Muscle layer of duodenum (tissue), 2 donors: ENCODE results near the gene POU4F3.

Experiments
- H3K27ac ChIP-seq: one replicate; pipeline ENCODE4 v1.7.0; 2013; ENCODE audit warnings: mild to moderate bottlenecking, low read length
- H3K27me3 ChIP-seq: one replicate; pipeline ENCODE4 v1.7.0; 2013; ENCODE audit warnings: low read depth, mild to moderate bottlenecking, control low read depth, low read length
- H3K36me3 ChIP-seq, 2 donors: one replicate each; pipeline ENCODE4 v1.7.0; 2013; ENCODE audit warnings: low read length in 2 of 2, control low read depth in 1 of 2, mild to moderate bottlenecking in 1 of 2; ENCODE audit not compliant: insufficient read depth in 2 of 2, control insufficient read depth in 1 of 2
- H3K4me1 ChIP-seq, 2 donors: one replicate each; pipeline ENCODE4 v1.7.0; 2013; ENCODE audit warnings: low read length in 2 of 2, mild to moderate bottlenecking in 2 of 2, control low read depth in 1 of 2, moderate library complexity in 1 of 2; ENCODE audit not compliant: insufficient read depth in 2 of 2, control insufficient read depth in 1 of 2
- H3K4me3 ChIP-seq, 2 donors: one replicate each; pipeline ENCODE4 v1.7.0; 2013; ENCODE audit warnings: low read length in 2 of 2, low read depth in 1 of 2, mild to moderate bottlenecking in 1 of 2
- H3K9me3 ChIP-seq, 2 donors: one replicate each; pipeline ENCODE4 v1.7.0; 2013; ENCODE audit warnings: low read length in 2 of 2, control low read depth in 1 of 2, mild to moderate bottlenecking in 1 of 2; ENCODE audit not compliant: control insufficient read depth in 1 of 2
- donor health status: healthy.

Gene POU4F3

GRCh38 chr5:146365618-146366017 lies 27.0 kb downstream of the POU4F3 start:
- H3K27ac ChIP-seq = no peak overlapping the region
- no peaks in the 10 kb centered on the region for H3K27me3 ChIP-seq
- H3K9me3 ChIP-seq = no peaks in the 10 kb centered on the region
- H3K36me3 ChIP-seq = no peaks in the 10 kb centered on the region
- H3K4me3 ChIP-seq = no peak overlapping the region
- no peaks in the 10 kb centered on the region for H3K4me1 ChIP-seq

DNA sequence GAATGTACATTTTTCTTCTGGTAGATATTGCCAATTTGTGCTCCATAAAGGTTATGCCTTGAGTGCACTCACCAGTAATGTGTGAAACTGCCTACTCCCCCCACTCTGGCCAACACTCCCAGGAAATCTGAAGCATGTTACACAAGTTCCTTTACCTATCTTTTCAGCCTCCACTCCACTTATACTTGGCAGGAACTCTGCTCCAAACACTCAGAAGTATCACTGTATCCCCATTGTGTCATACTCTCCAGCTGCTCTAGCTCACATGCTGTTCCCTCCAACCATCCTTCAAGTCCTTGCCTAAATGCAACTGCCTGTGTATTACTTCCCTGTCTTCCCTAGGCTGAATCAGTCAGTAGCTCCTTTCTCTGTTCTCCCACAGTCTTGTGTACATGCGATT lies 28.3 kb downstream of the POU4F3 start:
- Histone ChIP-seq H3K27me3 (no peaks in the 10 kb centered on the region), H3K27ac (no peak overlapping the region), H3K36me3 (no peaks in the 10 kb centered on the region), H3K4me3 (no peak overlapping the region), H3K9me3 (no peaks in the 10 kb centered on the region), H3K4me1 (no peaks in the 10 kb centered on the region)

DNA sequence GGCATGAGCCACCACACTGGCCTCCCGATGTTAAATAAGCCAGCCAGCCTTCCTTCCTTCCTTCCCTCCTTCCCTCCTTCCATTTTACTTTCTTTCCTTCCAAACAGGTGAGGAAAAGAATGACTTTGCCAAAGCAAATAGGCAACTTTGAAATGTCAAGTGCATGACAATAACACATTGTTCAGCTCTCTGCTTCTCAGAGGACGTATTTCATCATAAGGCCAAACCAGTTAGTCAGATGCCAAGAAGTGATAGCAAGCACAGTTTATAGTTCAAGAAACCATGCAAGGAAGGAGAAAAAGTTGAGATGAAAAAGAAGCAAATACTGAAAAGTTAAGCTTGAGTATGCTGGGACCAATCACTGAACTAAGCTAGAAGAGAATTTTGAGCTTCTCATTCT lies 29.5 kb downstream of the POU4F3 start:
- Histone ChIP-seq H3K9me3 (no peaks in the 10 kb centered on the region), H3K27me3 (no peaks in the 10 kb centered on the region), H3K4me1 (no peaks in the 10 kb centered on the region), H3K4me3 (no peak overlapping the region), H3K27ac (no peak overlapping the region), H3K36me3 (no peaks in the 10 kb centered on the region)

DNA sequence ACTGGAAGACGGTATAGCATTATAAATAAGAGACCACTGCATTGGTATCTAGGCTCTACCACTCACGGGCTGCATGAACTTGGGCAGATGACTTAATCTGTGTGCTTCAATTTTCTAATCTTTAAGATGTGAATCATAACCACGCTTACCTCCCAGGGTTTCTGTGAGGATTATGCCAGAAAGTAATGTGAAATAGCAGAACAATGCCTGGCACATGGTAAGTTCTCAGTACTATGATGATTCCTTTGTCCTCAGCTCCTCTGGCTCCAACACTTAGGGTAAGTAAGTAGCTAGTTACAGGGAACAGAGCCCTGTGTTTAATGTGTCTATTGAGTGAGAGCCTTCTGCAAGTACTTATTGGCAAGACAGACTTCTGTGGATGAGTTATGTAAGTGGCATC lies 31.1 kb downstream of the POU4F3 start:
- Histone ChIP-seq H3K27me3 (no peaks in the 10 kb centered on the region), H3K27ac (no peak overlapping the region), H3K36me3 (no peaks in the 10 kb centered on the region), H3K9me3 (no peaks in the 10 kb centered on the region), H3K4me3 (no peak overlapping the region), H3K4me1 (no peaks in the 10 kb centered on the region)

GRCh38 chr5:146376821-146377220 lies 38.2 kb downstream of the POU4F3 start:
- no peaks in the 10 kb centered on the region for H3K27me3 ChIP-seq
- H3K27ac ChIP-seq = no peak overlapping the region
- H3K9me3 ChIP-seq = peaks cover 0 to 4% of the 10 kb centered on the region in 2 donors
- no peak overlapping the region for H3K4me3 ChIP-seq
- H3K4me1 ChIP-seq = no peaks in the 10 kb centered on the region
- no peaks in the 10 kb centered on the region for H3K36me3 ChIP-seq

GRCh38 chr5:146378986-146379385 lies 40.3 kb downstream of the POU4F3 start:
- H3K27me3 ChIP-seq = no peaks in the 10 kb centered on the region
- H3K4me1 ChIP-seq = no peaks in the 10 kb centered on the region
- H3K4me3 ChIP-seq = no peak overlapping the region
- peaks cover 0 to 4% of the 10 kb centered on the region in 2 donors for H3K9me3 ChIP-seq
- no peaks in the 10 kb centered on the region for H3K36me3 ChIP-seq
- H3K27ac ChIP-seq = no peak overlapping the region

GRCh38 chr5:146380714-146381113 lies 42.1 kb downstream of the POU4F3 start:
- Histone ChIP-seq H3K9me3 (peaks cover 0 to 4% of the 10 kb centered on the region in 2 donors), H3K4me1 (no peaks in the 10 kb centered on the region), H3K36me3 (no peaks in the 10 kb centered on the region), H3K4me3 (no peak overlapping the region), H3K27ac (no peak overlapping the region), H3K27me3 (no peaks in the 10 kb centered on the region)

DNA sequence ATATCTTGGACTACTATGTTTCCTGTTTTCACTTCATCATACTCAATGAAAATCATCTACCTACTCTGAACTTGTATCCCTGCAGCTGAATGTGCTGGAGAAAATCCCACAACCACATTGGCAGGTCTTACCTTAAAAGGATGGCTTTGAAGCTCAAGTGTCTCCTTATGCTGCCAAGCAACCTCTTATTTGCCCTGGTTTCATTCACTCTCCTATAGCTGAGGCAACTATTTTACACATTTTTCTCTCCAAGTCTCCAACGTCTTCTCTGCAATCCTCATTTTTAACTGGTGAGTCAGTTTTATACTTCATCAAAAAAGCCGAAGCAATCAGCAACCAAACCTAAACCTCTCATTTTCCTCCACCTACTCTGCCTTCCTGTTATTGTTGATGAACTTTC lies 49.7 kb downstream of the POU4F3 start:
- Histone ChIP-seq H3K9me3 (no peaks in the 10 kb centered on the region), H3K27me3 (no peaks in the 10 kb centered on the region), H3K4me3 (no peak overlapping the region), H3K4me1 (no peaks in the 10 kb centered on the region), H3K36me3 (no peaks in the 10 kb centered on the region), H3K27ac (no peak overlapping the region)

DNA sequence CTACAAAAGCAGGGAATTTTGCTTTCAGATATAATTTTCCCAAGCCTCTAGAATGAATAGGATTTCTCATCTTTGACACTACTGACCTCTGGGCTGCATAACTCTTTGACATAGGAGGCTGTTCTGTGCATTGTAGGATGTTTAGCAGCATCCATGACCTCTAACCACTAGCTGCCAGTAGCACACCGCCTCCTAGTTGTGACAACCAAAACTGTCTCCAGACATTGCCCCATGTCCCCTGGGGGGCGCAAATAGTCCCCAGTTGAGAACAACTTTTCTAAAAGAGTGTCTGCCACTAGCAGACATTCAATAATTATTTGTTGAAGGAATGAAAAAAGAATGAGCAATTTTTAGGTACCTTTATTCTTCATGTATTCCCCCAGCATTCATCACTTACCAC lies 51.8 kb downstream of the POU4F3 start:
- Histone ChIP-seq H3K4me3 (no peak overlapping the region), H3K36me3 (no peaks in the 10 kb centered on the region), H3K9me3 (no peaks in the 10 kb centered on the region), H3K27ac (no peak overlapping the region), H3K27me3 (no peaks in the 10 kb centered on the region), H3K4me1 (no peaks in the 10 kb centered on the region)
